Measurements from ENCODE around the gene TPBGL. TPM values are rescaled to one million over a fixed set of nuclear protein-coding genes. Genes with fewer than 3 reads are reported as not detected.

Gene TPBGL
- total and polyA plus RNA-seq, 2 of the 4 experiments (the other 2 are of a cell fraction) = not detected

DNA sequence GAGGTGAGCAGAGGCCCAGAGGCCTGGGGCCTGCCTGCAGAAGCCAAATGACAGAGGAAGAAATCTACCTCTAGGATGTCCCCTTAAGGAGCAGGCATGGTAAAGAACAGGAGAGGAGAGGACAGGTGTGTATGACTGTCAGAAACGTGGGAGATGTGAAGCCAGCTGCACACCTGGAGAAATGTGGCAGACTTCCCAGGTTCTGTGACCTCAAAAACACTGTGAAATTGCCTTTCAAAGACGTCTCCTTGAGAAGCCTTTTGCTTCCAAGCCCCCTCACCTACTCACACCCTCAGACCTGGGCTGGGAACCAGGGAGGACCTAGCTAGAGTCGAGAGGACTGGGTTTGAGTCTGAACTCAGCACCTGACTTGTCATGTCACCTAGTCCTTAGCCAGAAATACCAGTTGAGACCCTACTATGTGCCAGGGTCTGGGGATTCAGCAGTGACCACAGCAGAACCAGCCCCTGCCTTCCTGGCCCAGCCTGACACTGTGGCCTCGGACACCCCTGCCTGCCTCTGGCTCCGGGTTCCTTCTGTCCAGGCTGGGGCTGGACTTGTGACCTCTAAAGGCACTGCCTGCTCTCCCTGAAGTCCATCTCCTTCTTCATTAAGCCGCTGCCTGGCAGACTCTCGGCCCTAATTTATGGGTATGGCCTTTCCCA lies 5.6 kb downstream of the TPBGL start:
- no peak overlapping the region for H2BK5ac ChIP-seq (ENCODE audit: low read depth, low read length, poor library complexity, severe bottlenecking)
- no peak for TF ChIP-seq MAZ (IDR thresholded peaks at IDR 0.05; ENCODE audit: borderline replicate concordance, low read depth, low read length)
- TF ChIP-seq CHD1 (IDR thresholded peaks at IDR 0.05; ENCODE audit: low read depth, low read length) = no peak
- no peak for TF ChIP-seq CTCF (conservative IDR thresholded peaks at IDR 0.05; ENCODE audit: low read depth, low read length)
- TF ChIP-seq MAFK (IDR thresholded peaks at IDR 0.05; ENCODE audit: low read depth, low read length) = no peak
- no peak for TF ChIP-seq USF2 (IDR thresholded peaks at IDR 0.05; ENCODE audit: low read depth, low read length)
- no peak for TF ChIP-seq SMC3 (IDR thresholded peaks at IDR 0.05; ENCODE audit: low read depth, low read length)
- TF ChIP-seq BHLHE40 (IDR thresholded peaks at IDR 0.05; ENCODE audit: low read depth, low read length) = no peak
- TF ChIP-seq CEBPB (IDR thresholded peaks at IDR 0.05; ENCODE audit: low read depth, low read length) = no peak
- no peak for TF ChIP-seq FOS (IDR thresholded peaks at IDR 0.05; ENCODE audit: low read depth, low read length)
- TF ChIP-seq MXI1 (IDR thresholded peaks at IDR 0.05; ENCODE audit: borderline replicate concordance, low read depth, low read length) = no peak
- TF ChIP-seq RCOR1 (IDR thresholded peaks at IDR 0.05; ENCODE audit: insufficient replicate concordance, low read length) = no peak
- TF ChIP-seq NFE2L2 (IDR thresholded peaks at IDR 0.05; ENCODE audit: low read depth, low read length) = no peak
- no peaks in the 10 kb centered on the region for H4K20me1 ChIP-seq (ENCODE audit: insufficient read depth, low read length)
- H2AK9ac ChIP-seq (replicated peaks; ENCODE audit: low read depth, low read length, poor library complexity) = no peak overlapping the region
- ChIA-PET CTCF (no interaction called here), POLR2A (ENCODE audit: unreplicated experiment) (no interaction called here)
- ATAC-seq (ENCODE audit: low read depth) = no peak
- no peak overlapping the region for H3K4ac ChIP-seq (ENCODE audit: low read depth, low read length)
- no peak overlapping the region for H4K91ac ChIP-seq (ENCODE audit: insufficient read depth, low read depth, low read length)
- H2AK5ac ChIP-seq (ENCODE audit: low read depth, low read length) = no peak overlapping the region
- no peak overlapping the region for H3K23ac ChIP-seq (ENCODE audit: low read depth, low read length)
- 17% methylated on average over 2 of the region's 7 CpGs; no CpG with 5 or more reads in 1 of the 2 experiments for WGBS, 2 experiments (ENCODE audit: extremely low coverage in 2 of 2, insufficient read length in 1 of 2)
- dilution Hi-C loops (cut with HindIII; ENCODE audit: low sequenced_read_pairs, unreplicated experiment) = no loop called here
- H3K4me3 ChIP-seq (ENCODE audit: insufficient read depth, low read depth, low read length) = no peak overlapping the region
- no peaks in the 10 kb centered on the region for H3K4me1 ChIP-seq (ENCODE audit: control insufficient read depth, insufficient read depth, low read length)
- no peak for DNase-seq
- H2BK15ac ChIP-seq (ENCODE audit: low read depth, low read length) = no peak overlapping the region
- in situ Hi-C loops (cut with MboI; ENCODE audit: low sequenced_read_pairs) = loop anchor here (5.0 kb wide), 3 partner anchors 99 to 319 kb away; no protein-coding TSS in a partner anchor
- no peak overlapping the region for H2AFZ ChIP-seq (replicated peaks; ENCODE audit: low read length, poor library complexity)
- H4K8ac ChIP-seq (ENCODE audit: low read depth in 2 of 2, low read length in 2 of 2) = no peak overlapping the region
- no peak overlapping the region for H4K5ac ChIP-seq (ENCODE audit: low read depth, low read length)
- no peak overlapping the region for H3K56ac ChIP-seq (ENCODE audit: extremely low read depth, insufficient read depth, low read length)
- intact Hi-C loops (cut with micrococcal nuclease) = loop anchor here (5.0 kb wide), 1 partner anchor 299 kb away; the partner anchor contains the start of genes SPCS2 and XRRA1
- H3K79me1 ChIP-seq (ENCODE audit: low read depth in 1 of 2, low read length in 2 of 2) = no peaks in the 10 kb centered on the region
- H3K27me3 ChIP-seq (ENCODE audit: control insufficient read depth, insufficient read depth, low read length) = peaks cover 58% of the 10 kb centered on the region
- no peak overlapping the region for H2BK20ac ChIP-seq (ENCODE audit: low read depth, low read length)
- H3K14ac ChIP-seq (replicated peaks; ENCODE audit: low read depth, low read length) = no peak overlapping the region
- no TSS peak for BruUV-seq (replicated peaks)
- H3K27ac ChIP-seq (ENCODE audit: insufficient read depth, low read length) = no peak overlapping the region
- H3K9me3 ChIP-seq (ENCODE audit: control insufficient read depth, insufficient read depth, low read length) = no peaks in the 10 kb centered on the region
- no peak overlapping the region for H2BK120ac ChIP-seq (ENCODE audit: low read depth, low read length)
- no peaks in the 10 kb centered on the region for H3K9me1 ChIP-seq (ENCODE audit: insufficient read depth, low read length)
- H3K9ac ChIP-seq (ENCODE audit: low read depth, low read length) = no peak overlapping the region
- H3K18ac ChIP-seq (ENCODE audit: low read depth, low read length) = no peak overlapping the region
- H3K36me3 ChIP-seq (ENCODE audit: control insufficient read depth, insufficient read depth, low read length) = no peaks in the 10 kb centered on the region
- no peak overlapping the region for H3K4me2 ChIP-seq (ENCODE audit: low read depth, low read length)

All from IMR-90 (cell line).